HepG2 (cell line): Measurements from ENCODE around the gene HECTD1. TPM values are rescaled to one million over a fixed set of nuclear protein-coding genes. Genes with fewer than 3 reads are reported as not detected.

Experiments
- ATAC-seq: fragments of 200-7000 bp; cut with Tn5 transposase; 3 replicates; pipeline ENCODE4 v1.9.1; 2020; ENCODE audit warnings: mild to moderate bottlenecking, moderate library complexity
- BruUV-seq: library from RNA; stranded (reverse); fragments of 400-500 nt; replicated peaks from 2 replicates; lab custom pipeline; 2021; lab: Mats Ljungman, UMichigan
- CTCF ChIA-PET: fragments of 300-600 bp; formaldehyde crosslinking; extraction: SDS; loops from one replicate; lab custom pipeline; 2021; ENCODE audit warnings: low total read pairs, inconsistent platforms, low intra/inter-chr PET ratio; lab: Yijun Ruan, JAX
- POLR2A ChIA-PET: fragments of 350-600 bp; sonication (Branson Sonifier 250); formaldehyde crosslinking; loops from one replicate; lab custom pipeline; 2020; ENCODE audit warnings: antibody characterized with exemption, inconsistent platforms; lab: Yijun Ruan, JAX
- DNase-seq: peaks from one replicate; pipeline ENCODE4 v3.0.0-alpha.2; 2015; ENCODE audit warnings: low spot score
- FAIRE-seq: peaks from 3 replicates; lab custom pipeline; 2011; peaks lifted over from hg19 to GRCh38; lab: Jason Lieb, UNC
- H2AFZ ChIP-seq: one replicate; pipeline ENCODE4 v1.6.1; 2011; ENCODE audit warnings: low read length, inconsistent platforms
- H3K27ac ChIP-seq: fragments of 300-600 bp; 3 replicates; pipeline ENCODE4 v1.8.0; 2011; ENCODE audit warnings: mixed run types, mild to moderate bottlenecking, mixed read lengths, low read length, inconsistent platforms; ENCODE audit not compliant: insufficient read depth; ENCODE audit errors: extremely low read length
- H3K27me3 ChIP-seq, 2 experiments: fragments of 200-600 bp in 1 of 2; 2 replicates in 1 of 2; 3 replicates in 1 of 2; pipeline versions ENCODE4 v1.6.0 to v1.8.0; 2011; ENCODE audit warnings: low read length in 2 of 2, mild to moderate bottlenecking in 2 of 2, moderate library complexity in 2 of 2, inconsistent platforms in 1 of 2; ENCODE audit not compliant: insufficient read depth in 2 of 2, control insufficient read depth in 1 of 2
- H3K36me3 ChIP-seq, 2 experiments: fragments of 200-600 bp in 1 of 2; replicated peaks in 1 of 2; 2 replicates in 1 of 2; 3 replicates in 1 of 2; pipeline versions ENCODE4 v1.5.1 to v1.8.0; 2011; ENCODE audit warnings: low read length in 2 of 2, inconsistent platforms in 1 of 2; ENCODE audit not compliant: insufficient read depth in 2 of 2, control insufficient read depth in 1 of 2
- H3K4me1 ChIP-seq: 2 replicates; pipeline ENCODE4 v1.5.1; 2012; ENCODE audit warnings: low read length, inconsistent platforms; ENCODE audit not compliant: insufficient read depth
- H3K4me2 ChIP-seq: 2 replicates; pipeline ENCODE4 v1.6.0; 2011; ENCODE audit warnings: low read depth, low read length, inconsistent platforms
- H3K4me3 ChIP-seq, 3 experiments: fragments of 200-600 bp in 1 of 3; sonication (generic), shearing (Covaris generic) in 1 of 3; replicated peaks in 1 of 3; 2 replicates each; pipeline ENCODE4 v1.5.1; 2011 to 2016; ENCODE audit warnings: low read length in 3 of 3, inconsistent platforms in 2 of 3, low read depth in 2 of 3, mild to moderate bottlenecking in 2 of 3, control low read depth in 1 of 3, mixed read lengths in 1 of 3; ENCODE audit not compliant: insufficient read depth in 1 of 3
- H3K79me2 ChIP-seq: one replicate; pipeline ENCODE4 v1.6.1; 2011; ENCODE audit warnings: low read length, inconsistent platforms; ENCODE audit not compliant: insufficient read depth
- H3K9ac ChIP-seq: 2 replicates; pipeline ENCODE4 v1.6.0; 2011; ENCODE audit warnings: mild to moderate bottlenecking, low read depth, low read length, inconsistent platforms; ENCODE audit not compliant: insufficient read depth
- H3K9me3 ChIP-seq: 2 replicates; pipeline ENCODE4 v1.5.1; 2012; ENCODE audit warnings: mild to moderate bottlenecking, low read length
- H4K20me1 ChIP-seq: 2 replicates; pipeline ENCODE4 v1.6.0; 2011; ENCODE audit warnings: inconsistent platforms, mild to moderate bottlenecking, low read length, moderate library complexity; ENCODE audit not compliant: insufficient read depth
- CEBPB ChIP-seq: IDR thresholded peaks from 2 replicates; pipeline ENCODE4 v1.6.1; 2011; ENCODE audit warnings: low read depth, low read length, improper control_type of control experiment, borderline replicate concordance
- CEBPG ChIP-seq: IDR thresholded peaks from 2 replicates; pipeline ENCODE4 v1.6.1; 2016
- FOXO1 ChIP-seq: sonication (generic); formaldehyde crosslinking; IDR thresholded peaks from 2 replicates; pipeline ENCODE4 v1.4.0; 2020; ENCODE audit warnings: missing genetic modification reagents
- HOXD1 ChIP-seq: sonication (generic); formaldehyde crosslinking; IDR thresholded peaks from 2 replicates; pipeline ENCODE4 v1.5.0; 2020; ENCODE audit warnings: missing genetic modification reagents
- JUN ChIP-seq: sonication (generic); formaldehyde crosslinking; IDR thresholded peaks from 2 replicates; pipeline ENCODE4 v1.4.0; 2020; ENCODE audit warnings: mild to moderate bottlenecking, missing genetic modification reagents
- KMT2A ChIP-seq: sonication (generic); formaldehyde crosslinking; IDR thresholded peaks from 2 replicates; pipeline ENCODE4 v1.4.0; 2020; ENCODE audit warnings: missing genetic modification reagents
- MAF1 ChIP-seq: sonication (generic); formaldehyde crosslinking; IDR thresholded peaks from 2 replicates; pipeline ENCODE4 v1.5.0; 2020; ENCODE audit warnings: missing genetic modification reagents, borderline replicate concordance
- NFE2L1 ChIP-seq: sonication (generic); formaldehyde crosslinking; IDR thresholded peaks from 2 replicates; pipeline ENCODE4 v1.4.0; 2020; ENCODE audit warnings: missing genetic modification reagents, mild to moderate bottlenecking, borderline replicate concordance
- REL ChIP-seq: sonication (generic); formaldehyde crosslinking; conservative IDR thresholded peaks from 2 replicates; pipeline ENCODE4 v1.8.0; 2022; ENCODE audit warnings: mild to moderate bottlenecking, missing genetic modification reagents, moderate library complexity
- RFXAP ChIP-seq: sonication (generic); formaldehyde crosslinking; IDR thresholded peaks from 2 replicates; pipeline ENCODE4 v1.4.0; 2020; ENCODE audit warnings: missing genetic modification reagents, borderline replicate concordance
- SNRNP70 ChIP-seq: fragments of 200-400 bp; formaldehyde crosslinking; IDR thresholded peaks from 2 replicates; pipeline ENCODE4 v1.6.1; 2017; ENCODE audit warnings: mild to moderate bottlenecking, low read depth, low read length, moderate library complexity
- TCF12 ChIP-seq, 2 experiments: fragments of 450-650 bp in 1 of 2; sonication (generic) in 1 of 2; formaldehyde crosslinking in 1 of 2; IDR thresholded peaks; 2 replicates each; pipeline versions ENCODE4 v1.6.1 to v1.8.0; 2017 to 2022; ENCODE audit warnings: antibody characterized with exemption in 1 of 2, mild to moderate bottlenecking in 1 of 2, missing genetic modification reagents in 1 of 2, moderate library complexity in 1 of 2
- ZNF329 ChIP-seq: sonication (generic); formaldehyde crosslinking; IDR thresholded peaks from 2 replicates; pipeline ENCODE4 v1.9.0; 2021; ENCODE audit warnings: low read depth, mild to moderate bottlenecking, missing genetic modification reagents
- ZNF333 ChIP-seq: sonication (generic); formaldehyde crosslinking; IDR thresholded peaks from 2 replicates; pipeline ENCODE4 v1.4.0; 2020; ENCODE audit warnings: mild to moderate bottlenecking, missing genetic modification reagents, borderline replicate concordance
- ZNF552 ChIP-seq: sonication (generic); formaldehyde crosslinking; IDR thresholded peaks from 2 replicates; pipeline ENCODE4 v1.9.0; 2022; ENCODE audit warnings: missing genetic modification reagents, mild to moderate bottlenecking, borderline replicate concordance
- ZNF629 ChIP-seq: sonication (generic); formaldehyde crosslinking; conservative IDR thresholded peaks from 2 replicates; pipeline ENCODE4 v1.5.0; 2020; ENCODE audit warnings: missing genetic modification reagents
- WGBS: methylation state at CpG from one replicate; pipeline ENCODE4 v1.1.6; 2017; ENCODE audit warnings: low lambda C conversion rate; 5-methylcytosine and 5-hydroxymethylcytosine counted together
- in situ Hi-C: cut with HindIII; loops from 2 replicates; pipeline ENCODE4 v1.10.0; 2017; ENCODE audit warnings: low pct_unique_long_range_greater_than_20kb; ENCODE audit not compliant: extremely low pct_ligation_motif_present
- intact Hi-C: fragments of 100-400 bp; cut with micrococcal nuclease; formaldehyde crosslinking; loops from one replicate; pipeline ENCODE4 v1.10.0; 2022; ENCODE audit not compliant: unreplicated experiment
- polyA plus RNA-seq, 8 experiments: library from polyadenylated mRNA; depleted of rRNA in 3 of 8; stranded (reverse) in 7 of 8; unstranded in 1 of 8; fragments of >200 nt; fragmentation: Illumina TruSeq in 4 of 8; extraction: Trizol in 4 of 8; gene quantifications; 2 replicates each; pipeline versions ENCODE4 v1.2.1 to v1.2.3, GENCODE V29; 2011 to 2016; ENCODE audit warnings: low read depth in 4 of 8, missing spikeins in 1 of 8, mixed read lengths in 1 of 8; ENCODE audit not compliant: insufficient read depth in 1 of 8
- total RNA-seq, 5 experiments: library from RNA; depleted of rRNA; stranded (reverse); fragments of >200 nt; fragmentation: Illumina TruSeq; extraction: Trizol; gene quantifications; 2 replicates each; pipeline ENCODE4 v1.2.3, GENCODE V29; 2016; ENCODE audit warnings: low read depth in 1 of 5
- TF ChIP-seq, protein P1 (sequence below): sonication (generic); formaldehyde crosslinking; IDR thresholded peaks from 2 replicates; pipeline ENCODE4 v1.8.0; 2022; ENCODE audit warnings: missing genetic modification reagents, low read depth, mild to moderate bottlenecking, borderline replicate concordance
- TF ChIP-seq, protein P2 (sequence below): sonication (generic); formaldehyde crosslinking; IDR thresholded peaks from 2 replicates; pipeline ENCODE4 v1.5.1; 2020; ENCODE audit warnings: mild to moderate bottlenecking, moderate library complexity, missing genetic modification reagents

HECTD1 gene
- total and polyA plus RNA-seq, 2 of the 13 experiments (the other 11 are each of a cell fraction or from before 2014, with no cell fraction given), result 312 to 560 TPM

DNA sequence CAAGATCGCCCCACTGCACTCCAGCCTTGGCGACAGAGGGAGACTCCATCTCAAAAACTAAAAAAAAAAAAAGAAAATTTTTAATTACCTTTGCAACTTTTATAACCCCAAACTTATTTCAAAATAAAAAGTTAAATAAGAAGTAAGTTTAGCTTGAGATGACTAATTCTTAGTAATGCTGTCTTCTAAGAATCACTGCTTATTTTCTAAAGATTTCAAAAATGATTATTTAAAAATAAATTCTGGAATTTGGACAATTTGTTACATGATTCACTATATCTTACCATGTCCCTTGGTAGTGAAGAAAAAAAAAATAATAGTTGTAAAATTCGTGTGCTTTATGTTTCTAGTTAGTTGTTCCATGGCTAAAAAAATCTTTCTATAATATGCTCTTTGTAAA is 11.6 kb upstream of the HECTD1 start (continued):
- no peak for TF ChIP-seq NFE2L1 (CRISPR knock-in tag)

DNA sequence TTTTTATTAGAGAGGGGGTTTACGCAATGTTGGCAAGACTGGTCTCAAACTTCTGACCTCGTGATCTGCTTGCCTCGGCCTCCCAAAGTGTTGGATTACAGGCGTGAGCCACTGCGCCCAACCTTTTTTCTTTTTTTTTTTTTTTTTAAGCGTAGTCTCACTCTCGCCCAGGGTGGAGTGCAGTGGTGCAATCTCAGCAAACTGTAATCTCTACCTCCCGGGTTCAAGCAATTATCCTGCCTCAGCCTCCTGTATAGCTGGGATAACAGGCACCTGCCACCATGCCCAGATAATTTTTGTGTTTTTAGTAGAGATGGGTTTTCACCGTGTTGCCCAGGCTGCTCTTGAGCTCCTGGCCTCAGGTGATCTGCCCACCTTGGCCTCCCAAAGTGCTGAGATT is 8.8 kb upstream of the HECTD1 start:
- no peak for FAIRE-seq
- BruUV-seq, result no TSS peak
- intact Hi-C loops, result no loop called here
- no peaks in the 10 kb centered on the region for H3K27me3 ChIP-seq
- ChIA-PET POLR2A (interaction anchor here (2.7 to 3.6 kb wide), 2 partner anchors 8 to 13 kb away, joined by 9 to 42 read pairs; partner anchors contain the start of gene HECTD1), CTCF (no interaction called here)
- H3K9ac ChIP-seq, result no peak overlapping the region
- no peaks in the 10 kb centered on the region for H3K36me3 ChIP-seq
- no peak overlapping the region for H3K4me3 ChIP-seq
- no peak overlapping the region for H3K27ac ChIP-seq
- H3K79me2 ChIP-seq, result no peaks in the 10 kb centered on the region
- no peak overlapping the region for H2AFZ ChIP-seq
- 68% methylated on average over 9 of the region's 9 CpGs for WGBS
- DNase-seq, result no peak
- no peaks in the 10 kb centered on the region for H4K20me1 ChIP-seq
- ATAC-seq, result peak; percentile 15; the same call in 1 of the 3 replicates
- no peaks in the 10 kb centered on the region for H3K9me3 ChIP-seq
- H3K4me2 ChIP-seq, result no peak overlapping the region
- H3K4me1 ChIP-seq, result peaks cover 20% of the 10 kb centered on the region
- in situ Hi-C loops, result no loop called here
- TF ChIP-seq CEBPG (CRISPR knock-in tag) (peak; percentile 31; the same call in 1 of the 2 replicates), KMT2A (0 out of 2 replicates have a peak, but pooled peaks have one; percentile 29), TCF12 (IDR thresholded peaks at IDR 0.05) (no peak), TCF12 (CRISPR knock-in tag; IDR thresholded peaks at IDR 0.05) (0 out of 2 replicates have a peak, but pooled peaks have one; percentile 6), REL (CRISPR knock-in tag) (no peak), MAF1 (CRISPR knock-in tag) (no peak), JUN (CRISPR knock-in tag) (no peak), HOXD1 (CRISPR knock-in tag) (no peak), ZNF333 (CRISPR knock-in tag) (no peak), SNRNP70 (no peak), RFXAP (0 out of 2 replicates have a peak, but pooled peaks have one; percentile 28), ZNF329 (CRISPR knock-in tag) (no peak), ZNF552 (CRISPR knock-in tag) (0 out of 2 replicates have a peak, but pooled peaks have one; percentile 33), FOXO1 (no peak), CEBPB (0 out of 2 replicates have a peak, but pooled peaks have one; percentile 11), ZNF629 (no peak)
- TF ChIP-seq, protein P1, sequence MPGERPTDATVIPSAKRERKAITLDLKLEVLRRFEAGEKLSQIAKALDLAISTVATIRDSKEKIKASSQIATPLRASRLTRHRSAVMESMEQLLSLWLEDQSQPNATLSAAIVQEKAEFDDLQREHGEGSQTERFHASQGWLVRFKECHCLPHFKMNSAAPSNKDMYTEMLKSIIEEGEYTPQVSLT (CRISPR knock-in tag), result no peak
- TF ChIP-seq, protein P2, sequence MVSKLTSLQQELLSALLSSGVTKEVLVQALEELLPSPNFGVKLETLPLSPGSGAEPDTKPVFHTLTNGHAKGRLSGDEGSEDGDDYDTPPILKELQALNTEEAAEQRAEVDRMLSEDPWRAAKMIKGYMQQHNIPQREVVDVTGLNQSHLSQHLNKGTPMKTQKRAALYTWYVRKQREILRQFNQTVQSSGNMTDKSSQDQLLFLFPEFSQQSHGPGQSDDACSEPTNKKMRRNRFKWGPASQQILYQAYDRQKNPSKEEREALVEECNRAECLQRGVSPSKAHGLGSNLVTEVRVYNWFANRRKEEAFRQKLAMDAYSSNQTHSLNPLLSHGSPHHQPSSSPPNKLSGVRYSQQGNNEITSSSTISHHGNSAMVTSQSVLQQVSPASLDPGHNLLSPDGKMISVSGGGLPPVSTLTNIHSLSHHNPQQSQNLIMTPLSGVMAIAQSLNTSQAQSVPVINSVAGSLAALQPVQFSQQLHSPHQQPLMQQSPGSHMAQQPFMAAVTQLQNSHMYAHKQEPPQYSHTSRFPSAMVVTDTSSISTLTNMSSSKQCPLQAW (CRISPR knock-in tag), result no peak
